Activated CD8-positive, alpha-beta T cell treated with anti-CD3 and anti-CD28 coated beads, Interleukin-2, amount 10 ng/mL, durations not matched to agents 7 days and 5 days (primary cell): ENCODE results near the gene GOLPH3L. TPM values are rescaled to one million over a fixed set of nuclear protein-coding genes. Genes with fewer than 3 reads are reported as not detected.

Experiments
- ATAC-seq: fragments of 150-1000 bp; cut with Tn5 transposase; one replicate; pipeline ENCODE4 v1.10.0; 2021; ENCODE audit warnings: moderate library complexity
- CTCF ChIA-PET: fragments of 350-600 bp; sonication (Branson Sonifier 250); formaldehyde crosslinking; loops from one replicate; lab custom pipeline; 2021; ENCODE audit warnings: antibody characterized with exemption; lab: Charles Lee
- POLR2A ChIA-PET: fragments of 350-600 bp; sonication (Branson Sonifier 250); formaldehyde crosslinking; loops from one replicate; lab custom pipeline; 2021; ENCODE audit warnings: antibody characterized with exemption; lab: Charles Lee
- DNase-seq: peaks from one replicate; pipeline ENCODE4 v3.0.0-alpha.2; 2020
- H3K27ac Mint-ChIP-seq: one replicate; pipeline ENCODE4 v1.8.0; 2021; ENCODE audit warnings: mild to moderate bottlenecking, mixed read lengths
- H3K27me3 Mint-ChIP-seq: one replicate; pipeline ENCODE4 v1.8.0; 2021; ENCODE audit warnings: low read depth, mixed read lengths
- H3K36me3 Mint-ChIP-seq: one replicate; pipeline ENCODE4 v1.8.0; 2021; ENCODE audit warnings: low read depth, mixed read lengths
- H3K4me1 Mint-ChIP-seq: one replicate; pipeline ENCODE4 v1.8.0; 2021; ENCODE audit warnings: low read depth, mixed read lengths
- H3K4me3 Mint-ChIP-seq: one replicate; pipeline ENCODE4 v1.8.0; 2021; ENCODE audit warnings: mild to moderate bottlenecking, mixed read lengths
- H3K9me3 Mint-ChIP-seq: one replicate; pipeline ENCODE4 v1.8.0; 2022; ENCODE audit warnings: mixed read lengths; ENCODE audit not compliant: insufficient read depth
- total RNA-seq, 2 experiments: library from RNA; stranded (reverse); gene quantifications; one replicate each; pipeline ENCODE4 v1.2.3, GENCODE V29; 2021

Gene GOLPH3L
- total RNA-seq, 2 experiments from 2014 or later: 19.4 to 21.2 TPM

- Mint-ChIP-seq H3K27me3 (no peaks in the 10 kb centered on the region), H3K27ac (no peak overlapping the region), H3K36me3 (peaks cover 9% of the 10 kb centered on the region), H3K9me3 (no peaks in the 10 kb centered on the region), H3K4me1 (peaks cover 4% of the 10 kb centered on the region), H3K4me3 (no peak overlapping the region)
- DNase-seq: no peak
- no peak for ATAC-seq
- ChIA-PET CTCF (interaction anchor here (1.7 kb wide), 2 partner anchors 22 to 32 kb away, joined by 3 to 4 read pairs; partner anchors contain the start of gene ENSA), POLR2A (no interaction called here)
These were observed 100.0 kb downstream of the GOLPH3L start for GRCh38 chr1:150596976-150597375.

Other genes with a start within 250 kb of the GOLPH3L start
- 10 to 100 TPM; 29.8 to 33.7 TPM for gene TARS2, start 209.7 kb downstream of the GOLPH3L start, total RNA-seq
- under 1 TPM; 0.71 to 0.78 TPM for gene ECM1, start 189.0 kb downstream of the GOLPH3L start, total RNA-seq
- gene FALEC, start 181.4 kb downstream of the GOLPH3L start, total RNA-seq: not detected
- gene ADAMTSL4, start 147.7 kb downstream of the GOLPH3L start, total RNA-seq: not detected
- gene MCL1, start 117.5 kb downstream of the GOLPH3L start, total RNA-seq: 100 to 1,000 TPM; 249 to 261 TPM
- 100 to 1,000 TPM; 208 to 214 TPM for gene ENSA, start 67.5 kb downstream of the GOLPH3L start, total RNA-seq
- under 1 TPM in 1 of 2 experiments, not detected in 1; 0.40 TPM for gene HORMAD1, start 23.7 kb upstream of the GOLPH3L start, total RNA-seq
- 10 to 100 TPM; 65.8 to 73.2 TPM for gene CTSS, start 68.6 kb upstream of the GOLPH3L start, total RNA-seq
- 1 to 10 TPM; 5.9 to 6.4 TPM for gene CTSK, start 111.1 kb upstream of the GOLPH3L start, total RNA-seq
- 10 to 100 TPM; 39.8 to 42.1 TPM for gene ARNT, start 179.4 kb upstream of the GOLPH3L start, total RNA-seq
- gene CTXND2, start 190.0 kb upstream of the GOLPH3L start, total RNA-seq: not detected
- 10 to 100 TPM; 58.5 to 59.3 TPM for gene SETDB1, start 229.2 kb upstream of the GOLPH3L start, total RNA-seq